HepG2 (cell line): ENCODE results near the gene LRRC55.

Experiments used
- EP300 ChIP-seq, 3 experiments: sonication (generic) in 1 of 3; formaldehyde crosslinking in 1 of 3; IDR thresholded peaks; 2 replicates each; pipeline versions ENCODE4 v1.5.1 to v1.6.1; 2011 to 2020; ENCODE audit warnings: low read depth in 2 of 3, low read length in 2 of 3, borderline replicate concordance in 1 of 3, improper control_type of control experiment in 1 of 3, mild to moderate bottlenecking in 1 of 3, missing genetic modification reagents in 1 of 3, moderate library complexity in 1 of 3
- HDAC2 ChIP-seq: sonication (generic); formaldehyde crosslinking; IDR thresholded peaks from 2 replicates; pipeline ENCODE4 v1.4.0; 2020; ENCODE audit warnings: missing genetic modification reagents
- HMG20A ChIP-seq: IDR thresholded peaks from 2 replicates; pipeline ENCODE4 v1.6.1; 2016; ENCODE audit warnings: borderline replicate concordance
- HNF1A ChIP-seq, 2 experiments: sonication (generic) in 1 of 2; formaldehyde crosslinking in 1 of 2; IDR thresholded peaks; 2 replicates each; pipeline versions ENCODE4 v1.4.0 to v1.6.1; 2016 to 2020; ENCODE audit warnings: borderline replicate concordance in 1 of 2, low read depth in 1 of 2, mild to moderate bottlenecking in 1 of 2, missing genetic modification reagents in 1 of 2
- MAZ ChIP-seq, 2 experiments: sonication (generic) in 1 of 2; formaldehyde crosslinking in 1 of 2; IDR thresholded peaks; 2 replicates each; pipeline versions ENCODE4 v1.5.0 to v1.6.1; 2012 to 2020; ENCODE audit warnings: low read depth in 2 of 2, mild to moderate bottlenecking in 2 of 2, borderline replicate concordance in 1 of 2, improper control_type of control experiment in 1 of 2, low read length in 1 of 2, missing genetic modification reagents in 1 of 2, moderate library complexity in 1 of 2
- RELA ChIP-seq: sonication (generic); formaldehyde crosslinking; IDR thresholded peaks from 2 replicates; pipeline ENCODE4 v1.4.0; 2020; ENCODE audit warnings: missing genetic modification reagents
- REXO4 ChIP-seq: sonication (generic); formaldehyde crosslinking; IDR thresholded peaks from 2 replicates; pipeline ENCODE4 v1.8.0; 2022; ENCODE audit warnings: missing genetic modification reagents, mild to moderate bottlenecking, borderline replicate concordance
- SRF ChIP-seq: IDR thresholded peaks from 2 replicates; pipeline ENCODE4 v1.6.1; 2011; ENCODE audit warnings: mild to moderate bottlenecking, low read depth, low read length, moderate library complexity
- TBP ChIP-seq: sonication (generic); formaldehyde crosslinking; IDR thresholded peaks from 2 replicates; pipeline ENCODE4 v1.5.0; 2020; ENCODE audit warnings: missing genetic modification reagents
- TP53 ChIP-seq: sonication (generic); formaldehyde crosslinking; conservative IDR thresholded peaks from 2 replicates; pipeline ENCODE4 v1.4.0; 2020; ENCODE audit warnings: missing genetic modification reagents
- USF2 ChIP-seq, 2 experiments: sonication (generic) in 1 of 2; formaldehyde crosslinking in 1 of 2; IDR thresholded peaks; 2 replicates each; pipeline versions ENCODE4 v1.5.1 to v1.6.1; 2011 to 2020; ENCODE audit warnings: borderline replicate concordance in 1 of 2, low read depth in 1 of 2, low read length in 1 of 2, mild to moderate bottlenecking in 1 of 2, missing genetic modification reagents in 1 of 2, moderate library complexity in 1 of 2
- ZBTB21 ChIP-seq: sonication (generic); formaldehyde crosslinking; IDR thresholded peaks from 2 replicates; pipeline ENCODE4 v1.4.0; 2020; ENCODE audit warnings: missing genetic modification reagents
- ZNF34 ChIP-seq: sonication (generic); formaldehyde crosslinking; IDR thresholded peaks from 2 replicates; pipeline ENCODE4 v1.4.0; 2020; ENCODE audit warnings: mild to moderate bottlenecking, missing genetic modification reagents, borderline replicate concordance
- ZNF549 ChIP-seq: sonication (generic); formaldehyde crosslinking; IDR thresholded peaks from 2 replicates; pipeline ENCODE4 v1.5.0; 2020; ENCODE audit warnings: missing genetic modification reagents

- TF ChIP-seq HDAC2 (CRISPR knock-in tag), result no peak
- TF ChIP-seq EP300 (IDR thresholded peaks at IDR 0.05; ENCODE audit: low read depth in 2 of 2, low read length in 2 of 2), result no peak
- no peak for TF ChIP-seq EP300 (CRISPR knock-in tag; IDR thresholded peaks at IDR 0.05; ENCODE audit: borderline replicate concordance)
- no peak for TF ChIP-seq RELA (CRISPR knock-in tag)
- no peak for TF ChIP-seq TP53 (CRISPR knock-in tag)
- TF ChIP-seq REXO4 (CRISPR knock-in tag), result no peak
- TF ChIP-seq ZBTB21 (CRISPR knock-in tag), result no peak
- no peak for TF ChIP-seq ZNF34
- TF ChIP-seq ZNF549 (CRISPR knock-in tag), result no peak
- TF ChIP-seq TBP (CRISPR knock-in tag), result no peak
- TF ChIP-seq MAZ (IDR thresholded peaks at IDR 0.05; ENCODE audit: borderline replicate concordance, low read depth, low read length), result no peak
- TF ChIP-seq MAZ (CRISPR knock-in tag; IDR thresholded peaks at IDR 0.05; ENCODE audit: low read depth), result no peak
- no peak for TF ChIP-seq SRF
- no peak for TF ChIP-seq HMG20A (CRISPR knock-in tag)
- no peak for TF ChIP-seq USF2 (IDR thresholded peaks at IDR 0.05; ENCODE audit: low read depth, low read length)
- TF ChIP-seq USF2 (CRISPR knock-in tag; IDR thresholded peaks at IDR 0.05; ENCODE audit: borderline replicate concordance), result no peak
- TF ChIP-seq HNF1A (IDR thresholded peaks at IDR 0.05; ENCODE audit: low read depth), result no peak
- TF ChIP-seq HNF1A (CRISPR knock-in tag; IDR thresholded peaks at IDR 0.05; ENCODE audit: borderline replicate concordance), result no peak
Measured at GRCh38 chr11:57164317-57164716, 17.4 kb upstream of the LRRC55 start.
